ENCODE data around the gene ANKRD16. TPM values are rescaled to one million over a fixed set of nuclear protein-coding genes. Genes with fewer than 3 reads are reported as not detected.

Gene ANKRD16
- total RNA-seq, 4 donors from 2014 or later: 20.5 to 24.0 (median 21.2) TPM

DNA sequence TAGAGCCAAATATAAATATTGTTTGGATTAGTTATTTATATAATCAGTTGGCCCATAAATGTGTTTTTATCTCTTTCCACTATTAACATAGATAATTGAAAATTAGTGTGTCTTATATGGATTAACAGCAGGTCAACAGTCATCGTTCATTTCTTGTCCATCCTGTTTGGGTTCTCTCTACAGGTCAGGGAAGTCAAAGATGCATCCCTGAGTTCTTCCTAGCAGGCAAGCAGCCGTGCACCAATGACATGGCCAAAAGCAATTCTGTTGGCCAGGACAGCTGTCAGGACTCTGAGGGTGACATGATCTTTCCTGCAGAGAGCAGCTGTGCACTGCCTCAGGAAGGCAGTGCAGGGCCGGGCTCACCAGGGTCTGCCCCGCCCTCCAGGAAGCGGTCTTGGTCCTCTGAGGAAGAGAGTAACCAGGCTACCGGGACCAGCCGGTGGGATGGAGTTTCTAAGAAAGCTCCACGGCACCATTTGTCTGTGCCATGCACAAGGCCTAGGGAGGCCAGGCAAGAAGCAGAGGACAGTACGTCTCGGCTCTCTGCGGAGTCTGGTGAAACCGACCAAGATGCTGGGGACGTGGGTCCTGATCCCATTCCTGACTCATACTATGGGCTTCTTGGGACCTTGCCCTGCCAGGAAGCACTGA, 16.3 kb upstream of the ANKRD16 start:
- Histone ChIP-seq H3K27ac (no peak overlapping the region), H3K36me3 (peaks cover 0 to 67% (median 17%) of the 10 kb centered on the region in 3 donors), H3K27me3 (no peaks in the 10 kb centered on the region), H3K4me3 (no peak overlapping the region), H3K9me3 (no peaks in the 10 kb centered on the region), H3K4me1 (peaks cover 0 to 4% (median 0%) of the 10 kb centered on the region in 4 donors)
- TF ChIP-seq, protein P1, sequence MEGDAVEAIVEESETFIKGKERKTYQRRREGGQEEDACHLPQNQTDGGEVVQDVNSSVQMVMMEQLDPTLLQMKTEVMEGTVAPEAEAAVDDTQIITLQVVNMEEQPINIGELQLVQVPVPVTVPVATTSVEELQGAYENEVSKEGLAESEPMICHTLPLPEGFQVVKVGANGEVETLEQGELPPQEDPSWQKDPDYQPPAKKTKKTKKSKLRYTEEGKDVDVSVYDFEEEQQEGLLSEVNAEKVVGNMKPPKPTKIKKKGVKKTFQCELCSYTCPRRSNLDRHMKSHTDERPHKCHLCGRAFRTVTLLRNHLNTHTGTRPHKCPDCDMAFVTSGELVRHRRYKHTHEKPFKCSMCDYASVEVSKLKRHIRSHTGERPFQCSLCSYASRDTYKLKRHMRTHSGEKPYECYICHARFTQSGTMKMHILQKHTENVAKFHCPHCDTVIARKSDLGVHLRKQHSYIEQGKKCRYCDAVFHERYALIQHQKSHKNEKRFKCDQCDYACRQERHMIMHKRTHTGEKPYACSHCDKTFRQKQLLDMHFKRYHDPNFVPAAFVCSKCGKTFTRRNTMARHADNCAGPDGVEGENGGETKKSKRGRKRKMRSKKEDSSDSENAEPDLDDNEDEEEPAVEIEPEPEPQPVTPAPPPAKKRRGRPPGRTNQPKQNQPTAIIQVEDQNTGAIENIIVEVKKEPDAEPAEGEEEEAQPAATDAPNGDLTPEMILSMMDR (IDR thresholded peaks at IDR 0.05): no peak
- TF ChIP-seq POLR2A (IDR thresholded peaks at IDR 0.05) (no peak), EP300 (IDR thresholded peaks at IDR 0.05) (no peak)
- 88 to 94% methylated on average over 13 of the region's 13 CpGs for WGBS, 2 donors
- DNase-seq (ENCODE audit: low spot score in 2 of 2): no peak

DNA sequence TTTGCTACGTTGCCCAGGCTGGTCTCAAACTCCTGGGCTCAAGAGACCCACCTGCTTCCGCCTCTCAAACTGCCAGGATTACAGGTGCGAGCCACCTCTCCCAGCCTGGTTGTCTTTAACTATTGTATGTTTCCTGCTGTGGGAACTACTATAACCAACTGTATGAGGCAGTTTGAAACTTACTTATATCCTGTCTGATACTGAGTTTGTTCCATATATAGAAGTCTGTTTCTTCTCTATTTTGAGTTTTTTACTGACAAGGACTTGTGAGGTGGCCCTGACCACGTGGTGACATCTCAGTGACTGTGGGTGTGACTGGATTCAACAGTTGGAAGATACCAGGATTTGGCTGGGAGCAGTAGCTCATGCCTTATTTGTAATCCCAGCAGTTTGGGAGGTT, 14.5 kb upstream of the ANKRD16 start:
- TF ChIP-seq EP300 (IDR thresholded peaks at IDR 0.05) (no peak), POLR2A (IDR thresholded peaks at IDR 0.05) (no peak)
- TF ChIP-seq, protein P1 (IDR thresholded peaks at IDR 0.05): no peak
- WGBS, 2 donors: 72 to 77% methylated on average over 4 of the region's 4 CpGs
- Histone ChIP-seq H3K4me1 (peaks cover 0 to 4% (median 0%) of the 10 kb centered on the region in 4 donors), H3K27ac (no peak overlapping the region), H3K4me3 (no peak overlapping the region), H3K9me3 (no peaks in the 10 kb centered on the region), H3K36me3 (peaks cover 0 to 50% (median 3%) of the 10 kb centered on the region in 3 donors), H3K27me3 (no peaks in the 10 kb centered on the region)
- DNase-seq (ENCODE audit: low spot score in 2 of 2): no peak

DNA sequence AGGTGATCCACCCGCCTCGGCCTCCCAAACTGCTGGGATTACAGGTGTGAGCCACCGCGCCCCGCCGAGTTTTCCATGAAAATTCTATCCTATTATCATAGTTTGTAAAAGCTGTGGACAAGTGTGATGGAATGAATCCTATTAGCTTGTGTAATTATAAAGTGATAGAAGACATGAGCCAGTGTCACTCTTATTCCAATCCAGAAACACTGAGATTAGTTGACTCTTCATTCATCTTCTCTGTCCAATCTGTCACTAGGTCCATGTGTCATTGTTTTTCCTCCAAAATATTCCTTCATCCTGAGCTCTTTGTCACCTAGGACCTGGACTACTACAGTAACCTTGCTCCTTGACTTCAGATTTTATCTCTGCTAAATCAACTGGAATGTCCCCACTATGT, 13.9 kb upstream of the ANKRD16 start:
- Histone ChIP-seq H3K9me3 (peaks cover 0 to under 1% (median 0%) of the 10 kb centered on the region in 4 donors), H3K4me1 (peaks cover 0 to 4% (median 0%) of the 10 kb centered on the region in 4 donors), H3K4me3 (no peak overlapping the region), H3K27ac (no peak overlapping the region), H3K36me3 (peaks cover 0 to 47% (median 0%) of the 10 kb centered on the region in 3 donors), H3K27me3 (no peaks in the 10 kb centered on the region)
- 94 to 98% methylated on average over 6 of the region's 6 CpGs for WGBS, 2 donors
- no peak for DNase-seq (ENCODE audit: low spot score in 2 of 2)
- TF ChIP-seq POLR2A (IDR thresholded peaks at IDR 0.05) (no peak), EP300 (IDR thresholded peaks at IDR 0.05) (no peak)
- TF ChIP-seq, protein P1 (IDR thresholded peaks at IDR 0.05): no peak

DNA sequence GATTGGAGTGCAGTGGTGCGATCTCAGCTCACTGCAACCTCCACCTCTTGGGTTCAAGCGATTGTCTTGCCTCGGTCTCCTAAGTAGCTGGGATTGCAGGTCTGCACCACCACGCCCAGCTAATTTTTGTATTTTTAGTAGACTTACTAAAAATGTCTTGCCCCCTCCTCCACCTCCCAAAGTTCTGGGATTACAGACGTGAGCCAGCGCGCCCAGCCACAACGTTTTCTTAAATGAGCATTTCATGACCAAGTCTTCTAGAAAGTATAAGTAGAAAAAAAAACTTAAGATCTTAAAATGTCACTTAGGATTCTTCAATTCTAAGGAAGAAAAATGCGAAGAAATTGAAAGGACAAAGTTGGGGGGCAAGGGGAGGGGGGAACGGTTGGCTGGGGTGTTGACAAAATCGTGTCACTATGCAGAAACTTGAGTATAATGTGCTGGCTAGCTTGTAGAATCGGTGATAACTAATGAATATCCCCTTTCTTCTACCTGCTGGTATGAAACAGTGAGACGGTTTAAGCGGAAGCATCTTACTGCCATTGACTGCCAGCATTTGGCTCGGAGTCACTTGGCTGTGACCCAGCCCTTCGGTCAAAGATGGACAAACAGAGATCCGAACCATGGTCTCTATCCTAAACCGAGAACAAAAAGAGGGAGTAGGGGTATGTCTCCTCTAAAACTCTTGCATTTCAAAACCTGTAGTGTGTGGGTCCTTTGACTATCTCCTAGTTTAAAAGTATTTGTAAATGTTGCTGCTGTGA, 13.0 kb upstream of the ANKRD16 start:
- no peak overlapping the region for H3K27ac ChIP-seq
- peaks cover 0 to 48% (median 0%) of the 10 kb centered on the region in 3 donors for H3K36me3 ChIP-seq
- peaks cover 0 to 9% (median 0%) of the 10 kb centered on the region in 4 donors for H3K9me3 ChIP-seq
- TF ChIP-seq EP300 (IDR thresholded peaks at IDR 0.05) (no peak), POLR2A (IDR thresholded peaks at IDR 0.05) (no peak)
- TF ChIP-seq, protein P1 (IDR thresholded peaks at IDR 0.05): no peak
- no peaks in the 10 kb centered on the region for H3K27me3 ChIP-seq
- no peak overlapping the region for H3K4me3 ChIP-seq
- WGBS, 2 donors: 81 to 83% methylated on average over 18 of the region's 18 CpGs
- no peak for DNase-seq (ENCODE audit: low spot score in 2 of 2)
- H3K4me1 ChIP-seq: peaks cover 0 to 4% (median 0%) of the 10 kb centered on the region in 4 donors

DNA sequence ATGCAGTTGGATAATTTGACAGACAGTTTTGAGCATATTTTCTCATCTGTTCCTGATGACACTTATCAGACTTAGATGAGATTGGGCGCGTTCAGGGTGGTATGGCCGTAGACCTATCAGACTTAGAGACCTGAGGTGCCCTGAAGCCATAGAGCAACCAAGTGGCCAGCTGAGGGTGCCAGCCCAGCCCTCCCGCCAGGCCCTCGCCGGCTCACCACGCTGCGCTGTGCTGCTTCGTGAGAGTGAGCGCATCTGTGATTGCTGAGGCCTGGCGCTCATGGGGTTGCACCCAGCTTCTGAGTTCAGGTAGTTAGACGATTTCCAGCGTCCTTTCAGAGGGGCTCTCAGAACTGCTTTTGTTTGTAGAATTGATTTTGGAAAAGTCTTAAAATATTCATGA, 10.6 kb upstream of the ANKRD16 start:
- no peak overlapping the region for H3K4me3 ChIP-seq
- no peaks in the 10 kb centered on the region for H3K27me3 ChIP-seq
- no peak for TF ChIP-seq POLR2A (IDR thresholded peaks at IDR 0.05)
- TF ChIP-seq, protein P1 (IDR thresholded peaks at IDR 0.05): no peak
- TF ChIP-seq EP300 (IDR thresholded peaks at IDR 0.05): no peak
- no peak for DNase-seq (ENCODE audit: low spot score in 2 of 2)
- H3K9me3 ChIP-seq: peaks cover 0 to 11% (median 0%) of the 10 kb centered on the region in 4 donors
- H3K36me3 ChIP-seq: peaks cover 0 to 51% (median 6%) of the 10 kb centered on the region in 3 donors
- H3K27ac ChIP-seq: no peak overlapping the region
- 95 to 96% methylated on average over 13 of the region's 13 CpGs for WGBS, 2 donors
- no peaks in the 10 kb centered on the region for H3K4me1 ChIP-seq
